Measurements from ENCODE around the gene MAGEA9B. TPM values are rescaled to one million over a fixed set of nuclear protein-coding genes. Genes with fewer than 3 reads are reported as not detected.
"Not testable (repeated sequence)": the region's sequence is repeated elsewhere in the genome, so short reads cannot be mapped to it uniquely, and the experiment has no call there.

Gene MAGEA9B, protein sequence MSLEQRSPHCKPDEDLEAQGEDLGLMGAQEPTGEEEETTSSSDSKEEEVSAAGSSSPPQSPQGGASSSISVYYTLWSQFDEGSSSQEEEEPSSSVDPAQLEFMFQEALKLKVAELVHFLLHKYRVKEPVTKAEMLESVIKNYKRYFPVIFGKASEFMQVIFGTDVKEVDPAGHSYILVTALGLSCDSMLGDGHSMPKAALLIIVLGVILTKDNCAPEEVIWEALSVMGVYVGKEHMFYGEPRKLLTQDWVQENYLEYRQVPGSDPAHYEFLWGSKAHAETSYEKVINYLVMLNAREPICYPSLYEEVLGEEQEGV
- total RNA-seq: not detected in 3 replicates

DNA sequence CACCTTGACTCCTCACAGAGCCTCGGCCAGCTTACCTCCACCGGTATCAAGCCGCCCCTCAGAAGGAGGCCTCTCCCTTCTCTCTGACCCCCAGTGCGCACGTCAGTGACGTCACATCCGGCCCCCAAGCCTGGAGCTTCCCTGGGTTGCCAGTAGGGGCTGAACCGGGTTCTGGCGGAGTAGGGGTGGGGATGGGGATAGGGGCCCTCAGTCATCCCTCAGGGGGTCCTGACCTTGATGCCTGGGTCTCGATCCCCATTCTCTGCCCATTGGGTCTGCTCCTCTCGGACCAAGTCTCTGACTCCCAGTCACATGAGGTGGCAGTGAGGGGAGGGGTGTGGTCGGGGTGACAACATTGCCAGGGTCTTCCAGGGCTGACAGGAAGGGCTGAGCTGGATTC lies at the start of gene MAGEA9B:
TSS of gene MAGEA9B (minus strand) at position 101 of the 400 bp plus-strand sequence. CDS start 4,280 bp downstream, outside the sequence.
- DNase-seq (ENCODE audit: low spot score in 2 of 2, unreplicated experiment in 2 of 2); H3K4me3 Mint-ChIP-seq; H3K27me3 Mint-ChIP-seq (ENCODE audit: low read depth); H3K4me1 Mint-ChIP-seq; H3K36me3 Mint-ChIP-seq; H3K27ac Mint-ChIP-seq; H3K9me3 Mint-ChIP-seq: not testable (repeated sequence)

- Mint-ChIP-seq H3K36me3 (no peaks in the 10 kb centered on the region), H3K27ac (no peak overlapping the region), H3K27me3 (ENCODE audit: low read depth) (peaks cover 31% of the 10 kb centered on the region), H3K9me3 (peaks cover 22% of the 10 kb centered on the region), H3K4me3 (no peak overlapping the region), H3K4me1 (peaks cover 10% of the 10 kb centered on the region)
- no peak for DNase-seq (ENCODE audit: low spot score in 2 of 2, unreplicated experiment in 2 of 2)
- TF ChIP-seq CTCF (IDR thresholded peaks at IDR 0.05; ENCODE audit: unreplicated experiment): no peak
Measured at GRCh38 chrX:149633511-149633910, 46.3 kb upstream of the MAGEA9B start.

DNA sequence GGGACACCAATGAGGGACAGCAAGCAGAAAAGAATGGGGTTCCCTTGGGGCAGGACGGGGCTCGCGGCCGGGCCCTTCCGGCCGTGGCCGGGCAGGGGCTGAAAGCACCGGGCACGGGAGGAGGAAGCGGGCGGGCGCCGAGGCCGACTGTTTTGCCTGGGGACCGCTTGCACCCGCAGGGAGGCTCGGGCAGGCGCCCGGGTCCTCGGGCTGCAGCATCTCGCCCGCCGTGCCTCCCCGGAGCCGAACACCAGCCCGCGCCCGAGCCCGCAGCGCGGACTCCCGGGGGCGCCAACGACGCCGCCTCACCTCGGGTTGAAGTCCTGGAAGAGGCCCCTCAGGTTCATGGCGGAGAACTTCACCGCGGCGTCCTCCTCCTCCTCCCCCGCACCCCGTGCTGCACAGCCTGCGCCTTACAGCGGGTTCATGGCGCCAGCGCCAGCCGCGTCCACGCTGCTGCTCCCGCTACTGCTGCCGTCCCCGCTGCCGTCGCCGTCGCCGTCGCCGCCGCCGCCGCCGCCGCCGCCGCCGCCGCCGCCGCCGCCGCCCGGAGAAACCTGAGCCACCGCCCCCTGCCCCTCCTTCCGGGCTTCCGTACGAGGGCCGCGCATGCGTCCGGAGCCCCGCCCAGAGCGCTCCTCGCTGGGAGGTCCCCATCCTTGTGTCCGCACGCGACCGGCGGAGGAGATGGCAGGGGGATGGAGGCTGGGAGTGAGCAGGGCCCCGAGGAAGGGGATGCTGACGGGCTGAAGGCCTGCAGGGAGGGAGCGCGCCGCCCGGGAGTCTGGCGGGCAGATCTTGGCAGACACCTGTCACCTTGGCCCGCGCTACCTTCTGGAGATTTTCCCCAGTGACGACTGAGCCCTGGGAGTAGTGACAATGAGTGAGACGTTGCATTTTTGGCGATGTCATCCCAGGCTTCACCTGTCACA lies 44.2 kb upstream of the MAGEA9B start, which contains the start of gene TMEM185A:
TSS of gene TMEM185A (minus strand) at position 559 of the 932 bp plus-strand sequence. CDS start at position 347, 212 bp downstream.
- Mint-ChIP-seq H3K27me3 (ENCODE audit: low read depth) (peaks cover 31% of the 10 kb centered on the region), H3K4me1 (peaks cover 16% of the 10 kb centered on the region), H3K36me3 (no peaks in the 10 kb centered on the region), H3K27ac (peak within 1 kb of the TSS; percentile 90), H3K4me3 (peak within 1 kb of the TSS; percentile 92), H3K9me3 (peaks cover 14% of the 10 kb centered on the region)
- DNase-seq (ENCODE audit: low spot score in 2 of 2, unreplicated experiment in 2 of 2): peak in 1 of 2 experiments; percentile 75
- no peak for TF ChIP-seq CTCF (IDR thresholded peaks at IDR 0.05; ENCODE audit: unreplicated experiment)

- no peak for DNase-seq (ENCODE audit: low spot score in 2 of 2, unreplicated experiment in 2 of 2)
- Mint-ChIP-seq H3K27ac (peak overlapping the region; percentile 90), H3K27me3 (ENCODE audit: low read depth) (peaks cover 31% of the 10 kb centered on the region), H3K9me3 (peaks cover 10% of the 10 kb centered on the region), H3K4me1 (peaks cover 18% of the 10 kb centered on the region), H3K36me3 (no peaks in the 10 kb centered on the region), H3K4me3 (peak overlapping the region; percentile 92)
- no peak for TF ChIP-seq CTCF (IDR thresholded peaks at IDR 0.05; ENCODE audit: unreplicated experiment)
Measured at GRCh38 chrX:149630681-149631233, 43.5 kb upstream of the MAGEA9B start.

GRCh38 chrX:149629730-149630387 lies 42.6 kb upstream of the MAGEA9B start:
- Mint-ChIP-seq H3K4me1 (peaks cover 18% of the 10 kb centered on the region), H3K36me3 (no peaks in the 10 kb centered on the region), H3K4me3 (peak overlapping the region; percentile 92), H3K27me3 (ENCODE audit: low read depth) (peaks cover 27% of the 10 kb centered on the region), H3K27ac (no peak overlapping the region), H3K9me3 (peaks cover 10% of the 10 kb centered on the region)
- no peak for DNase-seq (ENCODE audit: low spot score in 2 of 2, unreplicated experiment in 2 of 2)
- no peak for TF ChIP-seq CTCF (IDR thresholded peaks at IDR 0.05; ENCODE audit: unreplicated experiment)

All from mesothelial cell of epicardium (in vitro differentiated cells).